ENCODE measurements around the gene ROM1.

Gene ROM1

DNA sequence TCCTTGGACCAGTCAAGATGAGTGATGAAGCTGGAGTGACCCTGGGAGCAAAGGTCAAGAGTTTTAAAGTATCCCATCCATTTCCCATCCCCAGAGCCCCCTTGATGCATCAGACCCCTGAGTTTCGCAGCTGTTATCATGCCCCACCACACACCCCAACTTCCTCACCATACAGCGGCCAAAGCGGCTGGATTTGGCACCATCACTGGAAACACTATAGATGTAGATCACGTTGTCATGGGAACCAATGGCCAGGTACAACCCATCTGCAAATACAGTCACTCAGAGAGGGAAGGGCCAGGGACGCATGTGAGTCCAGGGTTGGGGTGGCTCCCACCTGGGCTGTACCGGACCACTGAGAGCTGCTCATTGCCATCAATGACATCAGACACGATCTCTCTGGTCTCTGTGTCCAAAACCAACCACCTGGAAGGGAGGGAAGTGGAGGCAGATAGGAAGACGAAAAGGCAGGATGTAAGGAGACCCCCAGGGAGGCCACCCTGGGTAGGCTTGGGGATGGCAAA lies 9.2 kb upstream of the ROM1 start:
- no peak for DNase-seq (ENCODE audit: low spot score)
- in situ Hi-C loops (cut with MboI; ENCODE audit: low pct_unique_long_range_greater_than_20kb, low sequenced_read_pairs, unreplicated experiment): no loop called here
- TF ChIP-seq, protein P1, sequence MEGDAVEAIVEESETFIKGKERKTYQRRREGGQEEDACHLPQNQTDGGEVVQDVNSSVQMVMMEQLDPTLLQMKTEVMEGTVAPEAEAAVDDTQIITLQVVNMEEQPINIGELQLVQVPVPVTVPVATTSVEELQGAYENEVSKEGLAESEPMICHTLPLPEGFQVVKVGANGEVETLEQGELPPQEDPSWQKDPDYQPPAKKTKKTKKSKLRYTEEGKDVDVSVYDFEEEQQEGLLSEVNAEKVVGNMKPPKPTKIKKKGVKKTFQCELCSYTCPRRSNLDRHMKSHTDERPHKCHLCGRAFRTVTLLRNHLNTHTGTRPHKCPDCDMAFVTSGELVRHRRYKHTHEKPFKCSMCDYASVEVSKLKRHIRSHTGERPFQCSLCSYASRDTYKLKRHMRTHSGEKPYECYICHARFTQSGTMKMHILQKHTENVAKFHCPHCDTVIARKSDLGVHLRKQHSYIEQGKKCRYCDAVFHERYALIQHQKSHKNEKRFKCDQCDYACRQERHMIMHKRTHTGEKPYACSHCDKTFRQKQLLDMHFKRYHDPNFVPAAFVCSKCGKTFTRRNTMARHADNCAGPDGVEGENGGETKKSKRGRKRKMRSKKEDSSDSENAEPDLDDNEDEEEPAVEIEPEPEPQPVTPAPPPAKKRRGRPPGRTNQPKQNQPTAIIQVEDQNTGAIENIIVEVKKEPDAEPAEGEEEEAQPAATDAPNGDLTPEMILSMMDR (IDR thresholded peaks at IDR 0.05; ENCODE audit: extremely low read depth, insufficient read depth, missing control alignments): no peak

DNA sequence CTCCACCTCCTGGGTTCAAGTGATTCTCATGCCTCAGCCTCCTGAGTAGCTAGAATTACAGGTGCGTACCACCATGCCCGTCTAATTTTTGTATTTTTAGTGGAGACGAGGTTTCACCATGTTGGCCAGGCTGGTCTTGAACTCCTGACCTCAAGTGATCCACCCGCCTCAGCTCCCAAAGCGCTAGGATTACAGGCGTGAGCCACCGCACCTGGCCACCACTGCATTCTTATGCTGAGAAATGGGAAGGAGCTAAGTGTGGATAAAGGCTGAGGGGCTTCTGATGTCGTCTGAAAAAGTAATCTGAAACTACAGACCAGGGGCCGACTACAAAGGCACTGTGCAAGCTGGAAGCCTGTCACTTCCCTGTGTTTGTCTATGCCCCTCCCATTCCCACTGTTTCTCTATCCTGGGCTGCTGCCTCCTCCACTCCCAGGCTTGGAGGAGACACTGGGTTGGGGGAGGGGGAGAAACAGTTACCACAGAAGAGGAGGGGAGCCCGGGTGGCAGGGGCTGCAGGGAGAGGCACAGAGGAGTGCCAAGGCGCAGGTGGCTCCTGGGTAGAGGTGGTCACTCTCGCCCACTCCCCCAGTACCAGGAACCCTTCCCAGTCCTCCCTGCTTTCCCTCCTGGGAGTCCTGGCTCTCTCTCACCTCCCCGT lies 8.5 kb upstream of the ROM1 start:
- no peak for DNase-seq (ENCODE audit: low spot score)
- in situ Hi-C loops (cut with MboI; ENCODE audit: low pct_unique_long_range_greater_than_20kb, low sequenced_read_pairs, unreplicated experiment): no loop called here
- TF ChIP-seq, protein P1 (IDR thresholded peaks at IDR 0.05; ENCODE audit: extremely low read depth, insufficient read depth, missing control alignments): no peak

DNA sequence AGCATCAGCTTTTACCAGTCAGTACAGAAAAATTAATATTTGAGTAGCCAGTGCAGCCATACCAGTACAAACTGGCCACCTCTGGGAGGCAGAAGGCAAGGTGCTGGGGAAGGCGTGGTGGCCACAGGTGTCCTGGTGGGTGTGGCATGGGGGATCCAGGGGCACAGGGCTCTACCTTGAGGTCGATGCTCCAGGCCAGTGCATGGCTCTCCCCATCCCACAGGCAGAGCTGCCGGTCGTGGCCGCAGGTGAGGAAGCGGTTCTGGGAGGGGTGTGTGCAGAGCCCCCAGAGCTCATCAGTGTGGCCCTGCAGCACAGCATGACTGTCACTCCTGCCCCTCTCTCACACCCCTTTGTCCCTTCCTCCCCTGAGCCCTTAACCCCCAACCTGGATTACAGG lies 7.6 kb upstream of the ROM1 start:
- in situ Hi-C loops (cut with MboI; ENCODE audit: low pct_unique_long_range_greater_than_20kb, low sequenced_read_pairs, unreplicated experiment): no loop called here
- TF ChIP-seq, protein P1 (IDR thresholded peaks at IDR 0.05; ENCODE audit: extremely low read depth, insufficient read depth, missing control alignments): no peak
- DNase-seq (ENCODE audit: low spot score): no peak

DNA sequence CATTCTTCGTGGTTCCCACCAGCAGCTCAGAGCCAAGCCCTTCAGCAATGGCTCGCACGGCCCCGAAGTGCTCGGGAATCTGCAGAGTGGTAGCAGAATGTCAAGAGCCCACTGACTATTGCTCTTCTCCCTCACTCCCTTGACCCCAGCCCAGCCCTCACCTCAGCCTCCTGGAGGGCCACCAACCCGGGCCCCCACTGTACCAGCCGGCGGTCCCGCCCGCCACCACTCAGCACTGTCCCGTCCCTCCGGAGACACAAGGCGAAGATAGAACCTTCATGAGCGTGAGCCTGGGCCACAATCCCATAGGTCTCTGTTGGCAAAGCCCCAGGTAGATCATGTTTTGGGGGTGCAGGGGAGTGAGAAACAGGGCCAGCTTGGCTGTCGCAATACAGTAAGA lies 7.2 kb upstream of the ROM1 start:
- TF ChIP-seq, protein P1 (IDR thresholded peaks at IDR 0.05; ENCODE audit: extremely low read depth, insufficient read depth, missing control alignments): no peak
- no peak for DNase-seq (ENCODE audit: low spot score)
- in situ Hi-C loops (cut with MboI; ENCODE audit: low pct_unique_long_range_greater_than_20kb, low sequenced_read_pairs, unreplicated experiment): no loop called here

DNA sequence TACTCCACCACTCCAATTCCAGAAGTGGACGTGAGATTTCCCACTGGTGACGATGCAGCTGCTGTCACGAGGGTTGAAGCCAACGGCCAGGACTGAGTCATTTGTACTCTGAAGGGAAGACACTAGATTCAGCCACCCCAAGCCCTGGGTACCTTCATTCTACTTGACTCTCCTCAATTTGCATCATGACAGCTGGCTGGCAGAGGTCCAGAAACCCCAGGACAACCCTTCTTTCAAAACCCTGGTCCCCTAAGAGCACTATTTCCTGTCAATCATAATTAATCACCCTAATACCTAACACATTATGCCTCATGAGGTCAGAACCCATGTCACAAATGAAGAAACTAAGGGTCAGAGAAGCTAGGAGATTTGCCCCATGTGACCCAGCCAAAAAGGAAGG lies 5.3 kb upstream of the ROM1 start:
- in situ Hi-C loops (cut with MboI; ENCODE audit: low pct_unique_long_range_greater_than_20kb, low sequenced_read_pairs, unreplicated experiment): no loop called here
- DNase-seq (ENCODE audit: low spot score): no peak
- TF ChIP-seq, protein P1 (IDR thresholded peaks at IDR 0.05; ENCODE audit: extremely low read depth, insufficient read depth, missing control alignments): no peak

DNA sequence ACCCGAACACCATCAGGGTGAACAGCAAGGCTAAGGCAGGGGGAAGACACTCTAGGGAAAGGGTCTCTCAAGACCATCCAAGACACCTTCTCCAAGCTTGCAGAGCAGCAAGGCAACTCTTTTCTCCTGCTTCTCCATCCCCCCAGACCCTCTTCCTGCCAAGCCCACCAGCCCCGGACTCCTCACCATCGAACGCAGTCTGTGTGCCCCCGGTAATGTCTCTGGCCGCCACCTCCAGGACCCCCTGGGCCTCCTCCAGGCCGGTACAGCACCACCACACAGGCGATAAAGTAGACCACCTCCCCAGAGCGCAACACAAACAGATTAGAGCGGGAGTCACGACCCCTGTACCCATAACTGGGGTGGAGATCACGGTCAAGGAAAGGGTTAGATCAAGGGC lies 4.3 kb upstream of the ROM1 start:
- in situ Hi-C loops (cut with MboI; ENCODE audit: low pct_unique_long_range_greater_than_20kb, low sequenced_read_pairs, unreplicated experiment): no loop called here
- TF ChIP-seq, protein P1 (IDR thresholded peaks at IDR 0.05; ENCODE audit: extremely low read depth, insufficient read depth, missing control alignments): no peak
- no peak for DNase-seq (ENCODE audit: low spot score)

Measured in GM13977 (cell line).